ENCODE data around the gene SYT1.
"Not testable (repeated sequence)": the region's sequence is repeated elsewhere in the genome, so short reads cannot be mapped to it uniquely, and the experiment has no call there.

SYT1 gene

DNA sequence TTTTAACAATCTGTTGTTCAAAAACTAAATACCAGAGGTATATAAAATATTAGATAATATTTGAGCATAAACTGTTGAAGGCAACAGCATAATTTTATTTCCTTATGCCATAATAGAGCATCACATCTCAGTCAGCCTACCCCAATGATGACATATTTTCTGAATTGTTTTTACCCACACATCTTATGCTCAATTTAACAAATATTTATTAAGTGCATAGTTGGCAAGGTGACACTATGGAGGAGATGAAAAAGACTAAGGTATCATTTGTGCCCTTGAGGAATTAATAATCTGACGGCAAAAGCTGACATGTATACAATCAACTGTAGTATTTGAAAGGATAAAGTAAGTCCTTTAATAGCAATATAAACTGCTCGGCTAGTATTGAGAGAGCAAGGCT, 102.4 kb downstream of the SYT1 start:
- DNase-seq, result no peak

DNA sequence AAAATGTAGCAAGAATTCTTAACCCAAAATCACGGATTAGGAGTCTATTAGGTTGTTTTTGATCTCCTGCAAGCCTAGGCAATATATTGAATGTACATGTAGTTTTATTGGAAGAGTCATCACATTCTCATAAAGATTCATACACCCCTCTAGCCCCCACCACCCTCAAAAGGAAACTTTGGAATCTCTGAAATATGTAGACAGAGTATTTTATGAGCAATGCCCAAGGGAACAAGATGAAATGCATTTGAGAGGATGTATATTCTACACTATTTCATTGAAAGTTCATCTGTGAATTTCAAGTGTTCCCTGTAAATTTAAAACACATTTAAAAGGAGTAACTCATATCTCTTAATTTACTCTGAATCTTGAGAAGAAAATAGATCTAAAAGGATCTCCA, 103.7 kb downstream of the SYT1 start:
- DNase-seq, result no peak

DNA sequence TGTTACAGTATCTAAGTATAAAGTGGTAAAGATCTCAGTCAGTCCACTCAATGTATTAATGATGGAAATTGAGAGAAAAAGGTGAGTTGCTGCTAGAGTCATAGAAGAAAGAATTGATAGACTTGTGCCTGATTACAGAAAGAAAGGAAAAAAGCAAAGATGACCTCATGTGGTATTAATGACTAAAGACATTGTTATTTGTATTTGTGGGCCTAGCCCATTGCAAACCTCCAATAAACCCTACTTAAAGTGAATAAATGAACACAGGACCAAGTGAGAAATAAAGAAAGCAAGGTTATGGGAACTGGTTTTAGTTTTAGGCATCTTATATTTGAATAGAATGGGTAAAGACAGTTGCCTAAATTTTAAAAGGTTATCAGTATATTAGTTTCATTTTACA, 105.5 kb downstream of the SYT1 start:
- no peak for DNase-seq

DNA sequence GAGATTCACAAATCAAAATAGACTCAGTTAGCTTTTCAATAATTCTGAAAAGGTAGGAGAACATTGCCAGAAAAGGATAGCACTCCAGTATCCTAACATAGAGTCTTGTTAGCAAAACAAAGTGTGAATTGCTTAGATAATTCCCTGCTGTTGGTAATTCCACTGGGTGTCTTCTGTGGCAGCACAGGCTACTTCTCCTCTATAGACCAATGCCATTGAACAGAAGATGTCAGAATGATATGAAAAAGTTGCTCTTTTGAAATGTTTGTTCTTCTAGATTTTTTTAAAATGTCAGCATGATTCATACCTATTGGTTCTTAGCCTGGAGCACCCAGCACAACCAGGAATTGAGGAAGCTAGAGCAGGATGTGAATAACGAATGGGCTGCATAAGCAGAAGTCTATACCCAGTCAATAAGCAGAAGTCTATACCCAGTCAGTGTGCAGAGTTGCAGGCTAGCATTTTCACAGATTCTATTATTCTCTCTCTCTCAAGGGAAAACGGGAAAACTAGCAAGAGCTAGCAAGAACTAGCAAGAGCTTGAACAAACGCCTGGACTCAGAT, 112.8 kb downstream of the SYT1 start:
- no peak for DNase-seq

GRCh38 chr12:78994168-78994791, 129.7 kb downstream of the SYT1 start:
- DNase-seq, result no peak

- no peak for DNase-seq
Measured at GRCh38 chr12:79000501-79000900, 135.9 kb downstream of the SYT1 start.

- no peak for DNase-seq
Measured at GRCh38 chr12:79001404-79001803, 136.8 kb downstream of the SYT1 start.

DNA sequence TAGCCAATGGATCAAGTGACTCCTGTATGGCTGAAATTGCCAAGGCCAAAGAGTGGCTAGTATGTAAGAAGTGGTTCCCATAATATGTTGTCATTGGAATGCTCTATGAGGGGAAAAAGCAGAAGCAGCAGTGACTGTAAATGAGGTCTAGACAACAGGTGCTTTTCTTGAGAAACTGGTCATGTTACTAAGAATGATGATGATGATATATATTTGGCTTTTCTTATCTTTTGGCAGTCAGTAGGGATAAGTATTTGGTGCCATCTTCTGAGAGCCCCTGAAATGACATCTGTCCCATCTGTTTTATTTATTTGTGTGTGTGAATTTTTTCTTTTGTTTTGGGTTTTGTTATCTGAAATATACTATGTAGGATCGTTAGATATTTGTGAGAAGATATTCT, 141.7 kb downstream of the SYT1 start:
- DNase-seq, result no peak

DNA sequence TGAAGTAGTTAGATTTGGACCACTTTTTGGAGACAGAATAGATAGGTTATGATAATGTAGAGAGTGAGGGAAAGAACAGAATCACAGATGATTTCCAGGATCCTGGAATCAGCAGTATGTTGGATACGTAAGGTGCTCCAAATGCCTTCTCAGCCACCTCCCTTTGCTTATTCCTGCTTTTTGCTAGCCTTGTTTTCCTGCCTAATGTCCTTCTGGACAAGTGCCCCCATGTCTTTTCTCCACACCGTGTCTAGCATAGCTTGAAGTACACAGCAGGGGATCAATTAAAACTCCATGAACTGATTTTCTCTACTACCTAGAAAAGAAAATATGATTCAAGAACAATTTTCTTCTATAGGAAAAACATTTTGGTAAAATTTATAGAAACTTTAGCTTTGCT, 144.0 kb downstream of the SYT1 start:
- no peak for DNase-seq

DNA sequence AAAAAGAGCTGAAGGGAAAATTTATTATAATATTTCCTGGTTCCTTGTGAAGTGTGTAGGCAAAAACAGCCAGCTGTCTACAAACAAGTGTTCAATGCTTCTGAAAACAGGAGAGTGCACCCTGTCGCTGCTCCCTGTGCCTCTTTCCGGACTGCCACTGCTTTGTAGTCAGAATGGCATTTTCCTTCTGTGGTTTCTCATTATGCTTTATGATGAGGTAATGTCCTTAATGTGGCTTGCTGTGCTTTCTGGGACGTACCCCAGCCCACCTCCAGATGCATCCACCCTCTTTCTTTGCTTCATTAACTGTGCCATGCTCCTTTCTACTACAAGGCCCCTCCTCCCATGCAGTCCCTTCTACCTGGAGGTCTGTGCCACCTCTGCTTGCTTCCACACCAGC, 148.1 kb downstream of the SYT1 start:
- no peak for DNase-seq

GRCh38 chr12:79016181-79016580, 151.6 kb downstream of the SYT1 start:
- DNase-seq, result no peak

DNA sequence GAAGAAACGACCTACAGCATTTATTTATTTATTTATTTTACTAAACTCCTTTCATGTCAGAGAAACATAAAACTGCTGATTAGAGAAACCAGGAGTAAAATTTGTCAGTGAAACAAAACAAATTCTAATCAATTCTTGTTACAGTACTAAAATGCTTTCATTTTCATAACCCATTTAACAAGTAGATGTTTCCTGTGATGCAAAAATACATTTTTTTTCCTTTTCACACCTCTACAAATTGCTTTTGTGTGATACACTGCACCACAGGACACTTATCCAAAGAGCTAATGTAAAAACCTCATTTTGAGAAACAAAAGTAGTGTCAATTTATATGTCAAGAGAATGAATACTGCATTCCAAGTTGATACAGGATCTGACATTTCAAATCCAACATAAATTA, 155.1 kb downstream of the SYT1 start:
- DNase-seq, result no peak

- DNase-seq, result no peak
Measured at GRCh38 chr12:79020106-79020505, 155.5 kb downstream of the SYT1 start.

DNA sequence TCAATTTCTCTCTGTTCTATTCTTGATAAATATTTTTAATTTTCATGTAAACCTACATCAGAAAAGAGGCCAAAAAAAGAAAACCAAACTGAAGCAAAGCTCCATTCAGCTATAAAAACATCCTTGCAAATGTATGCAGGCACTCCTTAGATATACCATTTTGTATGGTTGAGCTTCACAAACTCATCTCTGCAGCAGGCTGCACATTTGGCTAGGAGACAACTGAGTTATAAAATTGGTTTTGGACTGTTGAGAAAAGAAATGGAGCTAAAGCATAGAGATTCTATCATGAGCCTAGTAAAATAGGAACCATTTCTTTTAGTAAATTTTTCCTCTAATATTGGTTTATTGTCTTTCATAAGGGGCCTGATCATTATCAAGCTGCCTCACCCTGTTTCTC, 156.4 kb downstream of the SYT1 start:
- peak in 1 of 58 donors; percentile 12 for DNase-seq

GRCh38 chr12:79023261-79023660, 158.7 kb downstream of the SYT1 start:
- no peak for DNase-seq

- no peak for DNase-seq
Measured at GRCh38 chr12:79023784-79024183, 159.2 kb downstream of the SYT1 start.

DNA sequence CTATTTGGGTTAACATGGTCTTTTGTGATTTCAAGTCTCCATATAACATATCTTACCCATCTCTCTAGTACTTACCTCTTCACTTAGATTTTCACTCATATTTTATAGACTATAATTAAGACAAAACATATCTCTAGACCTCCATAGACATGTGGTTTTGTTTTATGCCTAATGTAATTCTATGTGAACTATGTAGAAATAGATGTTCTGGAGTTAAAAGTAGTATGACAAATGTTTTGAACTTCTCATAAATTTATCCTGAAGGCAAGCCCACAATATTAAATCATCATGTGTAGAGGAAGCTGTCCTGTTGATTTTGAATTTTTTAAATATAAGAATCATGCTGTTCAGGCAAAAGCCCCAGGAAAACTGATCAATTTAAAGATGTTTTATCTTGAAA, 169.2 kb downstream of the SYT1 start:
- DNase-seq, result no peak

DNA sequence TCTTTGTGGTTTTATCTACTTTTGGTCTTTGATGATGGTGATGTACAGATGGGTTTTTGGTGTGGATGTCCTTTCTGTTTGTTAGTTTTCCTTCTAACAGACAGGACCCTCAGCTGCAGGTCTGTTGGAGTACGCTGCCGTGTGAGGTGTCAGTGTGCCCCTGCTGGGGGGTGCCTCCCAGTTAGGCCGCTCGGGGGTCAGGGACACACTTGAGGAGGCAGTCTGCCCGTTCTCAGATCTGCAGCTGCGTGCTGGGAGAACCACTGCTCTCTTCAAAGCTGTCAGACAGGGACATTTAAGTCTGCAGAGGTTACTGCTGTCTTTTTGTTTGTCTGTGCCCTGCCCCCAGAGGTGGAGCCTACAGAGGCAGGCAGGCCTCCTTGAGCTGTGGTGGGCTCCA, 180.2 kb downstream of the SYT1 start:
- not testable (repeated sequence) for DNase-seq

- DNase-seq, result peak in 1 of 58 donors; percentile 6
Measured at GRCh38 chr12:79045149-79045703, 180.7 kb downstream of the SYT1 start.

GRCh38 chr12:79046021-79046420, 181.4 kb downstream of the SYT1 start:
- DNase-seq, result no peak

- no peak for DNase-seq
Measured at GRCh38 chr12:79048962-79049361, 184.4 kb downstream of the SYT1 start.

DNA sequence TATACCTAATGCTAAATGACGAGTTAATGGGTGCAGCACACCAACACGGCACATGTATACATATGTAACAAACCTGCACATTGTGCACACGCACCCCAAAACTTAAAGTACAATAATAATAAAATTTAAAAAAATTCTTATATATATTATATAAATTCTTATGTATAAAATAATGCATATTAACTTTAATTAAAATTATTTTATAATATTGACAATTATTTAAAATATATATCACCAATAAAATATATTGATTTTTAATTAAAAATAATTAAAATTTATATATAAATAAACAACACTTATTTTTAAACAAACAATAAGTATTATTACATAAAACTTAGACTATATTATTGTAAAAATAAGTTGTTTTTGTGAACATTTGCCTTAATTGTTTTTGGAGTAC, 188.8 kb downstream of the SYT1 start:
- no peak for DNase-seq

DNA sequence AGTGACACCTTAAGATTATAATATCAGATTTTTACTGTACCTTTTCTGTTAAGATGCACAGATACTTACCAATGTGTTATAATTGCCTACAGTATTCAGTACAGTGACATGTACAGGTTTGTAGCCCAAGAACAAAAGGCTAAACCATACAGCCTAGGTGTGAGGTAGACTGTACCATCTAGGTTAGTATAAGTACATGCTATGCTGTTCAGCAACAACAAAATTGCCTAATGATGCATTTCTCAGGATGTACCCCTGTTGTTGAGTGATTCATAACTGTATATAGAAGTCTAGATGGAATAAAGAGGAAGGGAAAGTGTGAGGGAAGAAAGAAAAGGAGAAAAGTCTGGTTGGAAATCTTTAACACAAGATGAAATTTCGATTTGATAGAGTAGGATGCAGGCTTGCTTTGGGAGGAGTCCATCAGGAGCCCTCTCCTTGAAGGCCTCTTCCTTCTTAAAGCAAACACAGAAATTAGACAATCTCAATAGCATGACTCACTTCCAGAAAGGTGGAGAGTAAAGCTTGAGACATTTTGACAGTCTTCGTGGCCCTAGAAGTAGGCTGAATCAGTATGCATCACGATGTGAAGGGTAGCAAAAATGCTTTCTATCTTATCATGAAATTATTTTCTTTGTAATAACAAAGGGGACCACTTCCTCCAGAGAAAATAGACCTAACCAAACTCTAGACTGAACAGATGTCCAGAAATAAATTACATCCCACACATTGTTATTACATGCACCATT, 191.5 kb downstream of the SYT1 start:
- DNase-seq, result no peak
